HepG2 (cell line): Measurements from ENCODE around the gene POC1B. TPM values are rescaled to one million over a fixed set of nuclear protein-coding genes. Genes with fewer than 3 reads are reported as not detected.
A peak's percentile ranks its signal among the peaks of the same experiment; 100 is the strongest.

ENCODE experiments used
- ARID4A ChIP-seq: sonication (generic); formaldehyde crosslinking; IDR thresholded peaks from 2 replicates; pipeline ENCODE4 v1.5.0; 2020; ENCODE audit warnings: mild to moderate bottlenecking, missing genetic modification reagents, borderline replicate concordance
- EED ChIP-seq: sonication (generic); formaldehyde crosslinking; IDR thresholded peaks from 2 replicates; pipeline ENCODE4 v1.5.0; 2020; ENCODE audit warnings: mild to moderate bottlenecking, missing genetic modification reagents
- GABPB1 ChIP-seq: IDR thresholded peaks from 2 replicates; pipeline ENCODE4 v1.6.1; 2016; ENCODE audit warnings: mild to moderate bottlenecking, missing genetic modification reagents, moderate library complexity, missing compliant biosample characterization
- HOMEZ ChIP-seq: IDR thresholded peaks from 2 replicates; pipeline ENCODE4 v1.6.1; 2016; ENCODE audit warnings: low read depth
- MED13 ChIP-seq: sonication (generic); formaldehyde crosslinking; IDR thresholded peaks from 2 replicates; pipeline ENCODE4 v1.5.0; 2020; ENCODE audit warnings: missing genetic modification reagents
- NAIF1 ChIP-seq: sonication (generic); formaldehyde crosslinking; IDR thresholded peaks from 2 replicates; pipeline ENCODE4 v1.5.0; 2020; ENCODE audit warnings: mild to moderate bottlenecking, missing genetic modification reagents, borderline replicate concordance
- NRL ChIP-seq: sonication (generic); formaldehyde crosslinking; IDR thresholded peaks from 2 replicates; pipeline ENCODE4 v1.5.0; 2020; ENCODE audit warnings: missing genetic modification reagents, mild to moderate bottlenecking, moderate library complexity, borderline replicate concordance
- SMAD3 ChIP-seq: sonication (generic); formaldehyde crosslinking; IDR thresholded peaks from 2 replicates; pipeline ENCODE4 v1.4.0; 2020; ENCODE audit warnings: missing genetic modification reagents
- THRA ChIP-seq: sonication (generic); formaldehyde crosslinking; IDR thresholded peaks from 2 replicates; pipeline ENCODE4 v1.4.0; 2020; ENCODE audit warnings: missing genetic modification reagents, borderline replicate concordance
- ZFP36L1 ChIP-seq: sonication (generic); formaldehyde crosslinking; IDR thresholded peaks from 2 replicates; pipeline ENCODE4 v1.8.0; 2022; ENCODE audit warnings: mild to moderate bottlenecking, missing genetic modification reagents, moderate library complexity
- ZNF10 ChIP-seq: sonication (generic); formaldehyde crosslinking; IDR thresholded peaks from 2 replicates; pipeline ENCODE4 v1.4.0; 2020; ENCODE audit warnings: mild to moderate bottlenecking, low read depth, missing genetic modification reagents, borderline replicate concordance
- ZNF296 ChIP-seq: sonication (generic); formaldehyde crosslinking; conservative IDR thresholded peaks from 2 replicates; pipeline ENCODE4 v1.5.0; 2020; ENCODE audit warnings: mild to moderate bottlenecking, missing genetic modification reagents
- ZNF343 ChIP-seq: sonication (generic); formaldehyde crosslinking; IDR thresholded peaks from 2 replicates; pipeline ENCODE4 v1.4.0; 2020; ENCODE audit warnings: mild to moderate bottlenecking, missing genetic modification reagents
- ZNF513 ChIP-seq: sonication (generic); formaldehyde crosslinking; conservative IDR thresholded peaks from 2 replicates; pipeline ENCODE4 v1.5.0; 2020; ENCODE audit warnings: missing genetic modification reagents
- ZNF557 ChIP-seq: sonication (generic); formaldehyde crosslinking; IDR thresholded peaks from 2 replicates; pipeline ENCODE4 v1.4.0; 2020; ENCODE audit warnings: missing genetic modification reagents
- ZNF567 ChIP-seq: sonication (generic); formaldehyde crosslinking; IDR thresholded peaks from 2 replicates; pipeline ENCODE4 v1.8.1; 2023; ENCODE audit warnings: mild to moderate bottlenecking, missing genetic modification reagents, borderline replicate concordance
- ZNF597 ChIP-seq: sonication (generic); formaldehyde crosslinking; IDR thresholded peaks from 2 replicates; pipeline ENCODE4 v1.5.0; 2020; ENCODE audit warnings: missing genetic modification reagents
- ZNF607 ChIP-seq: sonication (generic); formaldehyde crosslinking; IDR thresholded peaks from 2 replicates; pipeline ENCODE4 v1.5.1; 2020; ENCODE audit warnings: missing genetic modification reagents, mild to moderate bottlenecking, borderline replicate concordance
- polyA plus RNA-seq, 8 experiments: library from polyadenylated mRNA; depleted of rRNA in 3 of 8; stranded (reverse) in 7 of 8; unstranded in 1 of 8; fragments of >200 nt; fragmentation: Illumina TruSeq in 4 of 8; extraction: Trizol in 4 of 8; gene quantifications; 2 replicates each; pipeline versions ENCODE4 v1.2.1 to v1.2.3, GENCODE V29; 2011 to 2016; ENCODE audit warnings: low read depth in 4 of 8, missing spikeins in 1 of 8, mixed read lengths in 1 of 8; ENCODE audit not compliant: insufficient read depth in 1 of 8
- total RNA-seq, 5 experiments: library from RNA; depleted of rRNA; stranded (reverse); fragments of >200 nt; fragmentation: Illumina TruSeq; extraction: Trizol; gene quantifications; 2 replicates each; pipeline ENCODE4 v1.2.3, GENCODE V29; 2016; ENCODE audit warnings: low read depth in 1 of 5

The POC1B gene
- total and polyA plus RNA-seq, 2 of the 13 experiments (the other 11 are each of a cell fraction or from before 2014, with no cell fraction given): 9.3 to 11.0 TPM

- TF ChIP-seq ARID4A: peak; percentile 93
- TF ChIP-seq MED13 (CRISPR knock-in tag): peak; percentile 46; the same call in 1 of the 2 replicates
- TF ChIP-seq ZFP36L1 (CRISPR knock-in tag): no peak
- no peak for TF ChIP-seq SMAD3 (CRISPR knock-in tag)
- TF ChIP-seq NRL (CRISPR knock-in tag): no peak
- TF ChIP-seq THRA (CRISPR knock-in tag): peak; percentile 84
- TF ChIP-seq ZNF296 (CRISPR knock-in tag): no peak
- TF ChIP-seq ZNF597 (CRISPR knock-in tag): no peak
- TF ChIP-seq ZNF607 (CRISPR knock-in tag): 0 out of 2 replicates have a peak, but pooled peaks have one; percentile 69
- TF ChIP-seq HOMEZ (CRISPR knock-in tag): no peak
- no peak; the same call in 1 of the 2 replicates for TF ChIP-seq EED (CRISPR knock-in tag)
- peak; percentile 93 for TF ChIP-seq GABPB1 (CRISPR knock-in tag)
- no peak for TF ChIP-seq ZNF567 (CRISPR knock-in tag)
- no peak for TF ChIP-seq ZNF513 (CRISPR knock-in tag)
- TF ChIP-seq NAIF1 (CRISPR knock-in tag): no peak
- TF ChIP-seq ZNF343 (CRISPR knock-in tag): 0 out of 2 replicates have a peak, but pooled peaks have one; percentile 37
- TF ChIP-seq ZNF557 (CRISPR knock-in tag): no peak
- no peak for TF ChIP-seq ZNF10 (CRISPR knock-in tag)
Measured at GRCh38 chr12:89525824-89526770, at the start of gene POC1B (continued).
